ENCODE measurements around the gene TAF4.

The TAF4 gene

GRCh38 chr20:61965606-61966491 lies 99.8 kb downstream of the TAF4 start:
- TF ChIP-seq CTCF (IDR thresholded peaks at IDR 0.05; ENCODE audit: borderline replicate concordance, insufficient read depth, low read depth, low read length), result no peak
- H3K4me3 ChIP-seq (ENCODE audit: low read depth, low read length), result no peak overlapping the region

GRCh38 chr20:61964675-61965605 lies 100.7 kb downstream of the TAF4 start:
- no peak for TF ChIP-seq CTCF (IDR thresholded peaks at IDR 0.05; ENCODE audit: borderline replicate concordance, insufficient read depth, low read depth, low read length)
- H3K4me3 ChIP-seq (ENCODE audit: low read depth, low read length), result no peak overlapping the region

- no peak overlapping the region for H3K4me3 ChIP-seq (ENCODE audit: low read depth, low read length)
- no peak for TF ChIP-seq CTCF (IDR thresholded peaks at IDR 0.05; ENCODE audit: borderline replicate concordance, insufficient read depth, low read depth, low read length)
Measured at GRCh38 chr20:61963885-61964674, 101.6 kb downstream of the TAF4 start.

GRCh38 chr20:61963149-61963548 lies 102.5 kb downstream of the TAF4 start:
- no peak overlapping the region for H3K4me3 ChIP-seq (ENCODE audit: low read depth, low read length)
- no peak for TF ChIP-seq CTCF (IDR thresholded peaks at IDR 0.05; ENCODE audit: borderline replicate concordance, insufficient read depth, low read depth, low read length)

GRCh38 chr20:61960836-61961235 lies 104.8 kb downstream of the TAF4 start:
- no peak overlapping the region for H3K4me3 ChIP-seq (ENCODE audit: low read depth, low read length)
- TF ChIP-seq CTCF (IDR thresholded peaks at IDR 0.05; ENCODE audit: borderline replicate concordance, insufficient read depth, low read depth, low read length), result no peak

GRCh38 chr20:61958773-61959700 lies 106.6 kb downstream of the TAF4 start:
- H3K4me3 ChIP-seq (ENCODE audit: low read depth, low read length), result no peak overlapping the region
- TF ChIP-seq CTCF (IDR thresholded peaks at IDR 0.05; ENCODE audit: borderline replicate concordance, insufficient read depth, low read depth, low read length), result no peak
